Keratinocyte (primary cell): ENCODE results near the gene DCDC2. TPM values are rescaled to one million over a fixed set of nuclear protein-coding genes. Genes with fewer than 3 reads are reported as not detected.

Source experiments
- DNase-seq: peaks from one replicate; pipeline ENCODE4 v3.0.0-alpha.2; 2011; ENCODE audit warnings: low read depth, missing footprints, low spot score
- FAIRE-seq: peaks from 2 replicates; lab custom pipeline; 2011; peaks lifted over from hg19 to GRCh38; lab: Jason Lieb, UNC
- H2AFZ ChIP-seq: 2 replicates; pipeline ENCODE4 v1.6.0; 2012; ENCODE audit warnings: low read length, control low read depth, inconsistent platforms; ENCODE audit not compliant: control insufficient read depth
- H3K27ac ChIP-seq: 2 replicates; pipeline ENCODE4 v1.5.1; 2011; ENCODE audit warnings: low read length; ENCODE audit not compliant: control insufficient read depth, insufficient read depth
- H3K27me3 ChIP-seq: 3 replicates; pipeline ENCODE4 v1.6.0; 2011; ENCODE audit warnings: low read length; ENCODE audit not compliant: control insufficient read depth, insufficient read depth; ENCODE audit errors: extremely low read depth
- H3K36me3 ChIP-seq, 2 experiments: 2 replicates in 1 of 2; 3 replicates in 1 of 2; pipeline ENCODE4 v1.5.1; 2011; ENCODE audit warnings: low read length in 2 of 2, mild to moderate bottlenecking in 1 of 2; ENCODE audit not compliant: control insufficient read depth in 2 of 2, insufficient read depth in 2 of 2; ENCODE audit errors: extremely low read depth in 1 of 2
- H3K4me1 ChIP-seq: 3 replicates; pipeline ENCODE4 v1.5.1; 2011; ENCODE audit warnings: low read length; ENCODE audit not compliant: control insufficient read depth, insufficient read depth; ENCODE audit errors: extremely low read depth
- H3K4me2 ChIP-seq: 3 replicates; pipeline ENCODE4 v1.6.0; 2011; ENCODE audit warnings: low read depth, low read length; ENCODE audit not compliant: control insufficient read depth, insufficient read depth; ENCODE audit errors: extremely low read depth
- H3K4me3 ChIP-seq, 3 experiments: fragments of 200-600 bp in 1 of 3; sonication (generic) in 1 of 3; 2 replicates in 2 of 3; 3 replicates in 1 of 3; pipeline ENCODE4 v1.5.1; 2011 to 2016; ENCODE audit warnings: low read length in 3 of 3, mild to moderate bottlenecking in 3 of 3, control low read depth in 2 of 3, inconsistent platforms in 1 of 3, low read depth in 1 of 3, mixed read lengths in 1 of 3, mixed run types in 1 of 3, moderate library complexity in 1 of 3; ENCODE audit not compliant: control insufficient read depth in 2 of 3, insufficient read depth in 2 of 3; ENCODE audit errors: extremely low read depth in 1 of 3
- H3K79me2 ChIP-seq: 2 replicates; pipeline ENCODE4 v1.6.0; 2012; ENCODE audit warnings: low read length; ENCODE audit not compliant: control insufficient read depth, insufficient read depth
- H3K9ac ChIP-seq: 3 replicates; pipeline ENCODE4 v1.6.0; 2011; ENCODE audit warnings: low read length; ENCODE audit not compliant: control insufficient read depth, insufficient read depth; ENCODE audit errors: extremely low read depth
- H3K9me1 ChIP-seq: 3 replicates; pipeline ENCODE4 v1.6.0; 2011; ENCODE audit warnings: low read length; ENCODE audit not compliant: control insufficient read depth, insufficient read depth; ENCODE audit errors: extremely low read depth
- H3K9me3 ChIP-seq: 2 replicates; pipeline ENCODE4 v1.5.1; 2012; ENCODE audit warnings: low read depth, low read length; ENCODE audit not compliant: control insufficient read depth
- H4K20me1 ChIP-seq: 3 replicates; pipeline ENCODE4 v1.6.0; 2011; ENCODE audit warnings: low read length; ENCODE audit not compliant: control insufficient read depth, insufficient read depth; ENCODE audit errors: extremely low read depth
- EZH2 ChIP-seq: IDR thresholded peaks from one replicate; pipeline ENCODE4 v1.6.1; 2012; ENCODE audit warnings: inconsistent platforms, mild to moderate bottlenecking, low read length, moderate library complexity
- dilution Hi-C: fragments of 300-500 bp; cut with MboI; formaldehyde crosslinking; loops from one replicate; pipeline ENCODE4 v1.7.0; 2020; ENCODE audit warnings: low sequenced_read_pairs; ENCODE audit not compliant: extremely low pct_ligation_motif_present
- polyA plus RNA-seq, 5 experiments: library from polyadenylated mRNA; depleted of rRNA in 3 of 5; stranded (reverse) in 3 of 5; stranded (forward) in 1 of 5; unstranded in 1 of 5; fragments of >200 nt; gene quantifications; 1 replicate in 1 of 5; 2 replicates in 3 of 5; 3 replicates in 1 of 5; pipeline versions ENCODE4 v1.2.1 to v1.2.3, GENCODE V29; 2011 to 2012; ENCODE audit warnings: missing spikeins in 2 of 5, low read depth in 1 of 5, low replicate concordance in 1 of 5
- TF ChIP-seq, protein P1 (sequence below), 3 experiments: IDR thresholded peaks in 1 of 3; conservative IDR thresholded peaks in 1 of 3; optimal IDR thresholded peaks in 1 of 3; 2 replicates in 2 of 3; 3 replicates in 1 of 3; pipeline versions ENCODE3 to v1.5.1; 2011; ENCODE audit warnings: low read length in 3 of 3, mild to moderate bottlenecking in 3 of 3, moderate library complexity in 2 of 3, control low read depth in 1 of 3, inconsistent platforms in 1 of 3; ENCODE audit not compliant: insufficient read depth in 2 of 3; ENCODE audit errors: extremely low read depth in 1 of 3

The DCDC2 gene
- polyA plus RNA-seq, 1 donor (not counting 4 experiments of a cell fraction or from before 2014, with no cell fraction given): 0.10 TPM

DNA sequence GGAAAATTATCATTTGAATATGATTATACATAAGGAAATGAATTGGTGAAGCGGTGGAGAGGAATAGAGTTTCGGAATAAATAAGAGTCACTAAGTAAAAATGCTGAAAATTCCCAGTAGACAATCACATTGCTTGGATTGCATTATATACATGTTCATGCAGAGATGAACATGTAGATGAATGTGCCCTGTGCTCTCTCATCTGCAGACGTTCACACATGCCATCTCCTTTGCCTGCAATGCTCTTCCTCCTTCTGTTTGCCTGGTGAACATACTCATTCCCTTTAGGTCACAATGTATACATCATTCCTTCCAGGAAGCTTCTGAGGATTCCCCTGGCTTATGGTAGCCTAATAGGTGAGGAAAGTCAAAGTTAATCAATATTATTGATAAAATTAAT lies 17.9 kb downstream of the DCDC2 start:
- peak; percentile 50 for DNase-seq
- no peak overlapping the region for H3K27ac ChIP-seq
- FAIRE-seq: peak; percentile 9
- H3K27me3 ChIP-seq: no peaks in the 10 kb centered on the region
- H3K79me2 ChIP-seq: no peaks in the 10 kb centered on the region
- peaks cover 4% of the 10 kb centered on the region for H3K4me1 ChIP-seq
- no peaks in the 10 kb centered on the region for H4K20me1 ChIP-seq
- no peaks in the 10 kb centered on the region for H3K9me1 ChIP-seq
- no peaks in the 10 kb centered on the region for H3K9me3 ChIP-seq
- dilution Hi-C loops: no loop called here
- H3K36me3 ChIP-seq: no peaks in the 10 kb centered on the region
- no peak overlapping the region for H3K9ac ChIP-seq
- no peak overlapping the region for H3K4me2 ChIP-seq
- no peak for TF ChIP-seq EZH2
- TF ChIP-seq, protein P1, sequence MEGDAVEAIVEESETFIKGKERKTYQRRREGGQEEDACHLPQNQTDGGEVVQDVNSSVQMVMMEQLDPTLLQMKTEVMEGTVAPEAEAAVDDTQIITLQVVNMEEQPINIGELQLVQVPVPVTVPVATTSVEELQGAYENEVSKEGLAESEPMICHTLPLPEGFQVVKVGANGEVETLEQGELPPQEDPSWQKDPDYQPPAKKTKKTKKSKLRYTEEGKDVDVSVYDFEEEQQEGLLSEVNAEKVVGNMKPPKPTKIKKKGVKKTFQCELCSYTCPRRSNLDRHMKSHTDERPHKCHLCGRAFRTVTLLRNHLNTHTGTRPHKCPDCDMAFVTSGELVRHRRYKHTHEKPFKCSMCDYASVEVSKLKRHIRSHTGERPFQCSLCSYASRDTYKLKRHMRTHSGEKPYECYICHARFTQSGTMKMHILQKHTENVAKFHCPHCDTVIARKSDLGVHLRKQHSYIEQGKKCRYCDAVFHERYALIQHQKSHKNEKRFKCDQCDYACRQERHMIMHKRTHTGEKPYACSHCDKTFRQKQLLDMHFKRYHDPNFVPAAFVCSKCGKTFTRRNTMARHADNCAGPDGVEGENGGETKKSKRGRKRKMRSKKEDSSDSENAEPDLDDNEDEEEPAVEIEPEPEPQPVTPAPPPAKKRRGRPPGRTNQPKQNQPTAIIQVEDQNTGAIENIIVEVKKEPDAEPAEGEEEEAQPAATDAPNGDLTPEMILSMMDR (optimal IDR thresholded peaks at IDR 0.05 in 1 of 3, IDR thresholded peaks at IDR 0.05 in 1 of 3, conservative IDR thresholded peaks at IDR 0.05 in 1 of 3; ENCODE audit: extremely low read depth in 1 of 3, insufficient read depth in 2 of 3, low read length in 3 of 3): no peak
- H2AFZ ChIP-seq: no peak overlapping the region
- no peak overlapping the region for H3K4me3 ChIP-seq

DNA sequence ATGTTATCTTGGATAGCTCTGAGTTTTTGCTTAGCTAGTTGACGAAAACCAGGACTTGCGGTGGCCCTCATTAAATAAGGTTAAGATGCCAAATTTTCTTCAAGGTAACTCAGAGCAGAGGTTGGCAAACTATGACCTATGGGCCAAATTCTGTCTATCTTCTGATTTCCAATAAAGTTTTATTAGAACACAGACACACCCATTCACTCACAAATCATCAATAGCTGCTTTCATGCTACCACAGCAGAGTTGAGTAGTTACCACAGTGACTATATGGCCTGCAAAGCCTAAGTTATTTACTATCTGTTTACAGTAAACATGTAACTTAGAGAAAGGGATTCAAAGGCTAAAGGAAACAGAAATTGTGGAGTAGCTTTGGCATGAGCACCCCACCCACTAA lies 23.6 kb downstream of the DCDC2 start:
- no peak overlapping the region for H3K4me2 ChIP-seq
- no peak overlapping the region for H3K27ac ChIP-seq
- DNase-seq: no peak
- no peaks in the 10 kb centered on the region for H3K9me3 ChIP-seq
- peaks cover 20% of the 10 kb centered on the region for H3K4me1 ChIP-seq
- no peak overlapping the region for H3K4me3 ChIP-seq
- no peak overlapping the region for H3K9ac ChIP-seq
- dilution Hi-C loops: no loop called here
- FAIRE-seq: peak; percentile 34
- no peaks in the 10 kb centered on the region for H3K36me3 ChIP-seq
- no peaks in the 10 kb centered on the region for H3K79me2 ChIP-seq
- no peak overlapping the region for H2AFZ ChIP-seq
- TF ChIP-seq, protein P1 (optimal IDR thresholded peaks at IDR 0.05 in 1 of 3, IDR thresholded peaks at IDR 0.05 in 1 of 3, conservative IDR thresholded peaks at IDR 0.05 in 1 of 3; ENCODE audit: extremely low read depth in 1 of 3, insufficient read depth in 2 of 3, low read length in 3 of 3): no peak
- TF ChIP-seq EZH2: no peak
- H4K20me1 ChIP-seq: no peaks in the 10 kb centered on the region
- no peaks in the 10 kb centered on the region for H3K9me1 ChIP-seq
- no peaks in the 10 kb centered on the region for H3K27me3 ChIP-seq
